GM19023 (cell line): Measurements from ENCODE around the gene ANKFN1.

ENCODE experiments used
- ATAC-seq: cut with Tn5 transposase; IDR thresholded peaks from one replicate; pipeline ENCODE4 v1.9.1; 2021; ENCODE audit warnings: mild to moderate bottlenecking, moderate library complexity; ENCODE audit not compliant: unreplicated experiment

ANKFN1 gene

GRCh38 chr17:56497132-56497531, 343.9 kb downstream of the ANKFN1 start:
- no peak for ATAC-seq

GRCh38 chr17:56499799-56500388, 346.6 kb downstream of the ANKFN1 start:
- no peak for ATAC-seq

GRCh38 chr17:56502120-56502654, 348.9 kb downstream of the ANKFN1 start:
- ATAC-seq, result no peak

- no peak for ATAC-seq
These were observed 352.0 kb downstream of the ANKFN1 start for GRCh38 chr17:56505154-56505756.

- ATAC-seq, result no peak
These were observed 353.1 kb downstream of the ANKFN1 start for GRCh38 chr17:56506349-56506748.

- no peak for ATAC-seq
These were observed 357.5 kb downstream of the ANKFN1 start for GRCh38 chr17:56510554-56511342.

GRCh38 chr17:56514264-56514663, 361.0 kb downstream of the ANKFN1 start:
- ATAC-seq, result no peak

GRCh38 chr17:56514899-56515298, 361.6 kb downstream of the ANKFN1 start:
- no peak for ATAC-seq

- ATAC-seq, result no peak
These were observed 368.3 kb downstream of the ANKFN1 start for GRCh38 chr17:56521414-56522141.

- no peak for ATAC-seq
These were observed 369.8 kb downstream of the ANKFN1 start for GRCh38 chr17:56523042-56523441.

- no peak for ATAC-seq
These were observed 375.4 kb downstream of the ANKFN1 start for GRCh38 chr17:56528696-56529095.

- ATAC-seq, result no peak
These were observed 379.7 kb downstream of the ANKFN1 start for GRCh38 chr17:56532926-56533325.

- ATAC-seq, result no peak
These were observed 383.5 kb downstream of the ANKFN1 start for GRCh38 chr17:56536766-56537165.

GRCh38 chr17:56540836-56541235, 387.6 kb downstream of the ANKFN1 start:
- no peak for ATAC-seq

GRCh38 chr17:56543280-56543679, 390.0 kb downstream of the ANKFN1 start:
- no peak for ATAC-seq

- ATAC-seq, result no peak
These were observed 391.8 kb downstream of the ANKFN1 start for GRCh38 chr17:56545106-56545505.

- ATAC-seq, result no peak
These were observed 392.7 kb downstream of the ANKFN1 start for GRCh38 chr17:56545930-56546329.

GRCh38 chr17:56548661-56549060, 395.4 kb downstream of the ANKFN1 start:
- ATAC-seq, result no peak

GRCh38 chr17:56549501-56549900, 396.2 kb downstream of the ANKFN1 start:
- ATAC-seq, result no peak

- no peak for ATAC-seq
These were observed 404.4 kb downstream of the ANKFN1 start for GRCh38 chr17:56557682-56558081.

- no peak for ATAC-seq
These were observed 404.8 kb downstream of the ANKFN1 start for GRCh38 chr17:56558088-56558487.
